ENCODE results near the gene KAZN.

DNA sequence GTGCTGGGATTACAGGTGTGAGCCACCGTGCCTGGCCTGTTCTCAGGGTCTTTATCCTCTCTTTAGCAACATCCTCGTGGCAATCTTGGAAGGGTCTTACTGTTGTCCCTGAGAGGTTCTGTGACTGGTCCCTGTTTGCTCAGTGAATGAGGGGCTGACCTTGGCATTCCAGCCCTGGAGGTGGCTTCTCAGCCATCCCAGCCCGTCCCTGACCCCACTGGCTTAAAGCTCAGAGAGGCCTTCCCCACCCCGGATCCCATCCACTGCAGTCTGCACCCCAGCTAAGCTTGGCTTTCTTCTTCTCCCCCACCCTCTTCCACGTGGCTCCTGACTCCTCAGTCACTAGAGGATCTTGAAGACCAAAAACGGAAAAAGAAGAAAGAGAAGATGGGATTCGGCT, 466.8 kb downstream of the KAZN start:
- TF ChIP-seq, protein P1, sequence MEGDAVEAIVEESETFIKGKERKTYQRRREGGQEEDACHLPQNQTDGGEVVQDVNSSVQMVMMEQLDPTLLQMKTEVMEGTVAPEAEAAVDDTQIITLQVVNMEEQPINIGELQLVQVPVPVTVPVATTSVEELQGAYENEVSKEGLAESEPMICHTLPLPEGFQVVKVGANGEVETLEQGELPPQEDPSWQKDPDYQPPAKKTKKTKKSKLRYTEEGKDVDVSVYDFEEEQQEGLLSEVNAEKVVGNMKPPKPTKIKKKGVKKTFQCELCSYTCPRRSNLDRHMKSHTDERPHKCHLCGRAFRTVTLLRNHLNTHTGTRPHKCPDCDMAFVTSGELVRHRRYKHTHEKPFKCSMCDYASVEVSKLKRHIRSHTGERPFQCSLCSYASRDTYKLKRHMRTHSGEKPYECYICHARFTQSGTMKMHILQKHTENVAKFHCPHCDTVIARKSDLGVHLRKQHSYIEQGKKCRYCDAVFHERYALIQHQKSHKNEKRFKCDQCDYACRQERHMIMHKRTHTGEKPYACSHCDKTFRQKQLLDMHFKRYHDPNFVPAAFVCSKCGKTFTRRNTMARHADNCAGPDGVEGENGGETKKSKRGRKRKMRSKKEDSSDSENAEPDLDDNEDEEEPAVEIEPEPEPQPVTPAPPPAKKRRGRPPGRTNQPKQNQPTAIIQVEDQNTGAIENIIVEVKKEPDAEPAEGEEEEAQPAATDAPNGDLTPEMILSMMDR (IDR thresholded peaks at IDR 0.05), result no peak
- no peak for TF ChIP-seq POLR2A (IDR thresholded peaks at IDR 0.05)
